ENCODE measurements around the gene LCP2. TPM values are rescaled to one million over a fixed set of nuclear protein-coding genes. Genes with fewer than 3 reads are reported as not detected.

Gene LCP2
- total RNA-seq, 2 experiments from 2014 or later: 239 to 244 TPM

- ChIA-PET CTCF (interaction anchor here (1.4 to 23.1 kb wide), 3 partner anchors 8 to 45 kb away, joined by 6 to 336 read pairs (median 6); partner anchors contain the start of gene LCP2), POLR2A (interaction anchor here (1.5 to 6.2 kb wide), 3 partner anchors 9 to 24 kb away, joined by 7 to 61 read pairs (median 10); partner anchors contain the start of gene LCP2)
These were observed 8.5 kb downstream of the LCP2 start for GRCh38 chr5:170289121-170289520.

GRCh38 chr5:170288551-170288950 is 9.0 kb downstream of the LCP2 start:
- CTCF ChIA-PET: interaction anchor here (1.4 to 23.1 kb wide), 3 partner anchors 9 to 46 kb away, joined by 6 to 336 read pairs (median 6); partner anchors contain the start of gene LCP2
- POLR2A ChIA-PET: interaction anchor here (0.9 to 6.2 kb wide), 4 partner anchors 10 to 46 kb away, joined by 3 to 61 read pairs (median 7); partner anchors contain the start of gene LCP2

- CTCF ChIA-PET: interaction anchor here (0.6 to 23.1 kb wide), 3 partner anchors 9 to 502 kb away, joined by 4 to 336 read pairs (median 6); partner anchors contain the start of gene LCP2
These were observed 9.4 kb downstream of the LCP2 start for GRCh38 chr5:170288151-170288550.

GRCh38 chr5:170287532-170287931 is 10.0 kb downstream of the LCP2 start:
- ChIA-PET POLR2A (interaction anchor here (0.9 to 2.1 kb wide), 4 partner anchors 9 to 47 kb away, joined by 3 to 9 read pairs (median 4); partner anchors contain the start of gene LCP2), CTCF (interaction anchor here (0.6 to 23.1 kb wide), 4 partner anchors 10 to 502 kb away, joined by 3 to 336 read pairs (median 5); partner anchors contain the start of gene LCP2)

More at GRCh38 chr5:170288151-170288550, 9.4 kb downstream of the LCP2 start:
- POLR2A ChIA-PET: interaction anchor here (0.9 to 2.1 kb wide), 4 partner anchors 9 to 46 kb away, joined by 3 to 9 read pairs (median 4); partner anchors contain the start of gene LCP2

- CTCF ChIA-PET: interaction anchor here (1.1 to 23.1 kb wide), 2 partner anchors 13 to 52 kb away, joined by 3 to 336 read pairs; no protein-coding TSS in a partner anchor
- POLR2A ChIA-PET: interaction anchor here (0.9 to 2.1 kb wide), 2 partner anchors 8 to 11 kb away, joined by 3 to 9 read pairs; partner anchors contain the start of gene LCP2
These were observed 11.1 kb downstream of the LCP2 start for GRCh38 chr5:170286386-170286925.

- ChIA-PET CTCF (no interaction called here), POLR2A (no interaction called here)
These were observed 12.4 kb downstream of the LCP2 start for GRCh38 chr5:170285181-170285580.

GRCh38 chr5:170284231-170284630 is 13.3 kb downstream of the LCP2 start:
- ChIA-PET POLR2A (no interaction called here), CTCF (interaction anchor here (1.7 to 2.9 kb wide), 2 partner anchors 11 to 50 kb away, joined by 6 to 8 read pairs; no protein-coding TSS in a partner anchor)

- POLR2A ChIA-PET: interaction anchor here (1.0 to 1.9 kb wide), 3 partner anchors 9 to 14 kb away, joined by 3 to 7 read pairs (median 6); partner anchors contain the start of gene LCP2
These were observed 14.3 kb downstream of the LCP2 start for GRCh38 chr5:170283296-170283695.

GRCh38 chr5:170280011-170280493 is 17.5 kb downstream of the LCP2 start:
- POLR2A ChIA-PET: interaction anchor here (1.2 to 7.5 kb wide), 3 partner anchors 12 to 51 kb away, joined by 3 to 61 read pairs (median 21); partner anchors contain the start of gene LCP2
- CTCF ChIA-PET: interaction anchor here (1.3 to 19.5 kb wide), 4 partner anchors 13 to 59 kb away, joined by 4 to 336 read pairs (median 6); partner anchors contain the start of gene LCP2

More at GRCh38 chr5:170283296-170283695, 14.3 kb downstream of the LCP2 start:
- CTCF ChIA-PET: interaction anchor here (0.8 to 19.5 kb wide), 8 partner anchors 10 to 56 kb away, joined by 3 to 336 read pairs (median 6); partner anchors contain the start of gene LCP2

- POLR2A ChIA-PET: interaction anchor here (1.0 to 7.5 kb wide), 5 partner anchors 9 to 52 kb away, joined by 3 to 61 read pairs (median 11); partner anchors contain the start of gene LCP2
These were observed 18.1 kb downstream of the LCP2 start for GRCh38 chr5:170279459-170279817.

GRCh38 chr5:170278611-170279458 is 18.7 kb downstream of the LCP2 start:
- POLR2A ChIA-PET: interaction anchor here (1.0 to 7.5 kb wide), 9 partner anchors 8 to 52 kb away, joined by 3 to 61 read pairs (median 7); partner anchors contain the start of gene LCP2
- CTCF ChIA-PET: interaction anchor here (1.2 to 19.5 kb wide), 9 partner anchors 10 to 60 kb away, joined by 3 to 336 read pairs (median 5); partner anchors contain the start of gene LCP2

More at GRCh38 chr5:170279459-170279817, 18.1 kb downstream of the LCP2 start:
- CTCF ChIA-PET: interaction anchor here (1.3 to 19.5 kb wide), 6 partner anchors 12 to 60 kb away, joined by 4 to 336 read pairs (median 5); partner anchors contain the start of gene LCP2

GRCh38 chr5:170277867-170278281 is 19.7 kb downstream of the LCP2 start:
- POLR2A ChIA-PET: interaction anchor here (0.7 to 7.5 kb wide), 6 partner anchors 9 to 61 kb away, joined by 3 to 61 read pairs (median 9); partner anchors contain the start of gene LCP2
- CTCF ChIA-PET: interaction anchor here (1.2 to 19.5 kb wide), 6 partner anchors 9 to 61 kb away, joined by 3 to 336 read pairs (median 4); partner anchors contain the start of gene LCP2

- CTCF ChIA-PET: interaction anchor here (0.9 to 19.5 kb wide), 2 partner anchors 22 to 63 kb away, joined by 4 to 336 read pairs; partner anchors contain the start of gene LCP2
- POLR2A ChIA-PET: interaction anchor here (1.5 to 7.5 kb wide), 3 partner anchors 16 to 55 kb away, joined by 5 to 61 read pairs (median 6); no protein-coding TSS in a partner anchor
These were observed 21.4 kb downstream of the LCP2 start for GRCh38 chr5:170276140-170276539.

- CTCF ChIA-PET: interaction anchor here (0.9 to 19.5 kb wide), 6 partner anchors 22 to 63 kb away, joined by 4 to 336 read pairs (median 8); partner anchors contain the start of gene LCP2
- POLR2A ChIA-PET: interaction anchor here (0.7 to 7.5 kb wide), 5 partner anchors 16 to 56 kb away, joined by 3 to 61 read pairs (median 6); no protein-coding TSS in a partner anchor
These were observed 22.1 kb downstream of the LCP2 start for GRCh38 chr5:170275376-170275994.

- CTCF ChIA-PET: interaction anchor here (0.6 to 19.5 kb wide), 12 partner anchors 8 to 362 kb away, joined by 3 to 336 read pairs (median 8); partner anchors contain the start of gene LCP2
- POLR2A ChIA-PET: interaction anchor here (0.6 to 7.5 kb wide), 6 partner anchors 8 to 57 kb away, joined by 3 to 61 read pairs (median 5); no protein-coding TSS in a partner anchor
These were observed 23.4 kb downstream of the LCP2 start for GRCh38 chr5:170273968-170274710.

- POLR2A ChIA-PET: no interaction called here
- CTCF ChIA-PET: interaction anchor here (0.7 to 19.5 kb wide), 4 partner anchors 13 to 68 kb away, joined by 3 to 336 read pairs (median 29); partner anchors contain the start of gene LCP2
These were observed 27.1 kb downstream of the LCP2 start for GRCh38 chr5:170270293-170271069.
